Right lobe of liver (tissue), 4 donors: ENCODE results near the gene FOXA2.

ENCODE experiments used
- POLR2A ChIP-seq: fragments of 450-650 bp; IDR thresholded peaks from one replicate; pipeline ENCODE4 v1.6.1; 2017; ENCODE audit warnings: antibody characterized with exemption, mild to moderate bottlenecking
- TF ChIP-seq, protein P1 (sequence below), 4 donors: fragments of 200-600 bp in 3 of 4; fragments of 450-650 bp in 1 of 4; IDR thresholded peaks; one replicate each; pipeline versions ENCODE4 v1.5.1 to v1.8.0; 2016 to 2022; ENCODE audit warnings: antibody characterized with exemption in 4 of 4, mild to moderate bottlenecking in 2 of 4
- donor health status: DM: no; HTN: no; CAD: no.
- donor health status: DM: no; HTN: no; CAD: no.
- donor health status: DM: no; HTN: yes; CAD: no.

DNA sequence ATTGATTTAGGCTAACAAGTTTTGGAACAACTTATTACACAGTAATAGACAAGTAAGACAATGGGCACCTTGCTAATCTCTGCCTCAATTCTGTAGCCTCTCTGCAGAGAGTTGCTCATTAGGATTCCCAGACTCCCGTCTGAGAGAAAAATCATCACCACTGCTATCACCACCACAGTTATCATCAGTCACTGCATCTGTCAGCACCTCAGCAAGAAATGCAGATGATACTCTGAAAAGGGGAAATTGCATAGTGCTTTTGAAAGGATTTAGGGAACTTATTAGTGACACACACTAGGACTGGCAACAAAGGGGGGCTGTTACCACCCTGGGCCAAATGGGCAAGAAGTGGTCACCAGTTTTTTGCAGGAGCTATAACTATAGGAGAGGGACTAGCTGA is 39.9 kb downstream of the FOXA2 start:
- TF ChIP-seq, protein P1, sequence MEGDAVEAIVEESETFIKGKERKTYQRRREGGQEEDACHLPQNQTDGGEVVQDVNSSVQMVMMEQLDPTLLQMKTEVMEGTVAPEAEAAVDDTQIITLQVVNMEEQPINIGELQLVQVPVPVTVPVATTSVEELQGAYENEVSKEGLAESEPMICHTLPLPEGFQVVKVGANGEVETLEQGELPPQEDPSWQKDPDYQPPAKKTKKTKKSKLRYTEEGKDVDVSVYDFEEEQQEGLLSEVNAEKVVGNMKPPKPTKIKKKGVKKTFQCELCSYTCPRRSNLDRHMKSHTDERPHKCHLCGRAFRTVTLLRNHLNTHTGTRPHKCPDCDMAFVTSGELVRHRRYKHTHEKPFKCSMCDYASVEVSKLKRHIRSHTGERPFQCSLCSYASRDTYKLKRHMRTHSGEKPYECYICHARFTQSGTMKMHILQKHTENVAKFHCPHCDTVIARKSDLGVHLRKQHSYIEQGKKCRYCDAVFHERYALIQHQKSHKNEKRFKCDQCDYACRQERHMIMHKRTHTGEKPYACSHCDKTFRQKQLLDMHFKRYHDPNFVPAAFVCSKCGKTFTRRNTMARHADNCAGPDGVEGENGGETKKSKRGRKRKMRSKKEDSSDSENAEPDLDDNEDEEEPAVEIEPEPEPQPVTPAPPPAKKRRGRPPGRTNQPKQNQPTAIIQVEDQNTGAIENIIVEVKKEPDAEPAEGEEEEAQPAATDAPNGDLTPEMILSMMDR (IDR thresholded peaks at IDR 0.05) = no peak
- no peak for TF ChIP-seq POLR2A
